Esophagus muscularis mucosa (tissue), 4 donors: Measurements from ENCODE around the gene ANTXRL.

ENCODE experiments used
- CTCF ChIP-seq, 3 experiments: fragments of 200-600 bp in 2 of 3; fragments of 450-650 bp in 1 of 3; sonication (generic) in 2 of 3; IDR thresholded peaks; one replicate each; pipeline ENCODE4 v1.5.1; 2017 to 2019; ENCODE audit warnings: antibody characterized with exemption in 3 of 3, mild to moderate bottlenecking in 2 of 3, moderate library complexity in 1 of 3
- EP300 ChIP-seq: sonication (generic); formaldehyde crosslinking; IDR thresholded peaks from one replicate; pipeline ENCODE4 v1.6.1; 2017; ENCODE audit warnings: antibody characterized with exemption
- POLR2A ChIP-seq: fragments of 450-650 bp; IDR thresholded peaks from one replicate; pipeline ENCODE4 v1.6.1; 2017; ENCODE audit warnings: antibody characterized with exemption, moderate library complexity, mild to moderate bottlenecking, low read depth
- POLR2AphosphoS5 ChIP-seq, 2 donors: sonication (generic); formaldehyde crosslinking; IDR thresholded peaks; one replicate each; pipeline ENCODE4 v1.6.1; 2017; ENCODE audit warnings: antibody characterized with exemption in 2 of 2

- TF ChIP-seq CTCF (IDR thresholded peaks at IDR 0.05), result no peak
- TF ChIP-seq POLR2A, result no peak
- no peak for TF ChIP-seq POLR2AphosphoS5 (IDR thresholded peaks at IDR 0.05)
- TF ChIP-seq EP300, result no peak
Observed at GRCh38 chr10:46328853-46329689, 42.3 kb downstream of the ANTXRL start.
